Measurements from ENCODE around the gene SMARCB1. TPM values are rescaled to one million over a fixed set of nuclear protein-coding genes. Genes with fewer than 3 reads are reported as not detected.

Gene SMARCB1
- total RNA-seq, 4 donors from 2014 or later: 33.7 to 61.3 (median 54.7) TPM

DNA sequence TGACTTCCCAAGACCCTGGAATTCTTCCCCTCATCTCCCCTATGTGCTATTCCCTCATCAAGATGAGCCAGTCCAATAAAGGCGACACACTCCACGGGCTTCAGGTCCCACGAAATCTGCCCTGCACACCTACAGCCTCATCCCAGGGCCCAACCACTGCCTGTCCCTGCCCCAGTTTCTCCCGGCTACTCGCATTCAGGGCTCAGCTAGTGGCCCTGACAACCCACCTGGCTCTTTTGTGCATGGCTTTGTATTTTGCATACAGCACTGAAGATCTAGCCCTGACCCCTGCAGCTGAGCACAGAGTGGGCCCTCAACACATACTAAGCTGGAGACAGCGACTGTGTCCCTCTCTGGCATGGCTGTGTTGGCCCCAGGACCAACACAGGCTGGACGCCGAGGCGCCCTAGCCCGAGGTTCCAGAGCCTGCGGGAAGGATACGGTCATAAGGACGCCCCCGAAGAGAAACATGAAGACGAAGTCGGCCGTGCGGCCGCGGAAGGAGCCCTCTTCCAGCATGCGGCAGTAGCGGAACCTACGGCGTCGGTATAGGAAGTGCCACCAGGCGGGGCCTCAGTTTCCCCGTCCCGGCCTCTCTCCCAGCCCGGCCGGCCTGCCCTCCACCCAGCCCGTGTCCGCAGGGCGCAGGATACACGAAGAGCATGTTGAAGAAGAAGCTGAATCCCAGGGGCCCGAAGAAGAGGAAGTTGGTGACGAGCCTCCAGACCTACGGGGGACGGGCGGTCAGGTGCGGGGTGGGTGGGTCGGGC lies 51.3 kb downstream of the SMARCB1 start:
- H3K36me3 ChIP-seq: peaks cover 0 to 16% (median 3%) of the 10 kb centered on the region in 4 donors
- H3K9me3 ChIP-seq: no peaks in the 10 kb centered on the region
- WGBS, 2 donors (ENCODE audit: low coverage in 1 of 2): 44 to 100% methylated on average over 2 to 41 of the region's 41 CpGs
- in situ Hi-C loops (cut with MboI; ENCODE audit: low pct_ligation_motif_present in 1 of 4, low pct_unique_long_range_greater_than_20kb in 1 of 4, low sequenced_read_pairs in 3 of 4) (loop anchor here in 1 of 4 donors (25.0 kb wide), 1 partner anchor 301 kb away; no protein-coding TSS in a partner anchor), intact Hi-C loops (cut with DNase I; ENCODE audit: low total_unique reads) (no loop called here)
- peaks cover 13 to 18% (median 16%) of the 10 kb centered on the region in 4 donors for H3K4me1 ChIP-seq
- no peak for TF ChIP-seq EP300 (IDR thresholded peaks at IDR 0.05; ENCODE audit: low read depth)
- TF ChIP-seq POLR2AphosphoS5 (IDR thresholded peaks at IDR 0.05): no peak
- TF ChIP-seq POLR2A (IDR thresholded peaks at IDR 0.05): no peak
- TF ChIP-seq, protein P1, sequence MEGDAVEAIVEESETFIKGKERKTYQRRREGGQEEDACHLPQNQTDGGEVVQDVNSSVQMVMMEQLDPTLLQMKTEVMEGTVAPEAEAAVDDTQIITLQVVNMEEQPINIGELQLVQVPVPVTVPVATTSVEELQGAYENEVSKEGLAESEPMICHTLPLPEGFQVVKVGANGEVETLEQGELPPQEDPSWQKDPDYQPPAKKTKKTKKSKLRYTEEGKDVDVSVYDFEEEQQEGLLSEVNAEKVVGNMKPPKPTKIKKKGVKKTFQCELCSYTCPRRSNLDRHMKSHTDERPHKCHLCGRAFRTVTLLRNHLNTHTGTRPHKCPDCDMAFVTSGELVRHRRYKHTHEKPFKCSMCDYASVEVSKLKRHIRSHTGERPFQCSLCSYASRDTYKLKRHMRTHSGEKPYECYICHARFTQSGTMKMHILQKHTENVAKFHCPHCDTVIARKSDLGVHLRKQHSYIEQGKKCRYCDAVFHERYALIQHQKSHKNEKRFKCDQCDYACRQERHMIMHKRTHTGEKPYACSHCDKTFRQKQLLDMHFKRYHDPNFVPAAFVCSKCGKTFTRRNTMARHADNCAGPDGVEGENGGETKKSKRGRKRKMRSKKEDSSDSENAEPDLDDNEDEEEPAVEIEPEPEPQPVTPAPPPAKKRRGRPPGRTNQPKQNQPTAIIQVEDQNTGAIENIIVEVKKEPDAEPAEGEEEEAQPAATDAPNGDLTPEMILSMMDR (IDR thresholded peaks at IDR 0.05): no peak
- H3K27me3 ChIP-seq: no peaks in the 10 kb centered on the region
- H3K4me3 ChIP-seq: peak overlapping the region in 3 of 4 donors; percentile 31 to 57 (median 33)
- peak overlapping the region; percentile 7 to 69 (median 38) for H3K27ac ChIP-seq
- DNase-seq: no peak

DNA sequence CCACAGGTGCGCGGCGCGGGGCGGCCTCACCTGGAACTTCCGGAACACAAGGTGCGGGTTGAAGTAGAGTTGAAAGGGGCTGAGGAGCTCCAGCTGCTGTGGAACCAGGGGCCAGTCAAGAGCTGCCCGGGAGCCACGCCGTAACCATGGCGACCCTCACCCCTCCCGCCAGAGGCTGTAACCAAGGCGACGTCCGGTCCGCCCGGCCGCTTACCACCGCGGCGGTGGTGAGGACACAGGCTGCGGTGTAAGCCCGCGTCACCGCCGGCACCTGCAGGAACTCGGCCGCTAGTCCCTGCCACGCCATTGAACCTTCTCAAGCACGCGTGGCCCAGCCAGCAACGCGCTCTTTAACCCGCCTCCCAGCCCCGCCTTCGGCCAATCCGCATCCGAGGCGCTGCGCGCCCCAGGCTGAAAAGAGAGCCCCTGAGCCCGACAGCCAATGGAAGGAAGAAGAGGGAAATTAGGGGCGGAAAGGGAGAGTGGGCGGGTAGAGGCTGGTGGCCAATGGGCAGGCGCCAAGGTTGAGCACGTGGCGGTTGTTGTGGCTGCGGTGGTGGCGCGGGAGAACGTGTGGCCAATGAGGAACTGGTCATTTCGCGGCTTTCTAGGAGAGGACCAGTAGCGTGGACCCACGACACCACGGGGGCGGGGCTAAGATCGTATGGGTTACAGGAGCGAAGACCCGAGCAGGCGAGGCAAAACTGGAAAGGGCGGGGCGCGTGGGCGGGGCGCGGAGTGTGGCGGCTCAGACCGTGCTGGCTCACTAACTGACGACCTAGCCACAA lies 52.1 kb downstream of the SMARCB1 start, which contains the start of gene DERL3:
TSS of gene DERL3 (minus strand) at position 326 of the 788 bp plus-strand sequence. CDS start at position 307, 19 bp downstream.
- intact Hi-C loops (cut with DNase I; ENCODE audit: low total_unique reads) (no loop called here), in situ Hi-C loops (cut with MboI; ENCODE audit: low pct_ligation_motif_present in 1 of 4, low pct_unique_long_range_greater_than_20kb in 1 of 4, low sequenced_read_pairs in 3 of 4) (loop anchor here in 1 of 4 donors (25.0 kb wide), 1 partner anchor 302 kb away; no protein-coding TSS in a partner anchor)
- peaks cover 13 to 18% (median 16%) of the 10 kb centered on the region in 4 donors for H3K4me1 ChIP-seq
- no peaks in the 10 kb centered on the region for H3K27me3 ChIP-seq
- TF ChIP-seq, protein P1 (IDR thresholded peaks at IDR 0.05): no peak
- peak in 1 of 3 donors; percentile 16 for TF ChIP-seq POLR2AphosphoS5 (IDR thresholded peaks at IDR 0.05)
- TF ChIP-seq EP300 (IDR thresholded peaks at IDR 0.05; ENCODE audit: low read depth): no peak
- no peak for TF ChIP-seq POLR2A (IDR thresholded peaks at IDR 0.05)
- H3K27ac ChIP-seq: peak within 1 kb of the TSS; percentile 7 to 69 (median 40)
- H3K36me3 ChIP-seq: peaks cover 0 to 10% (median 0%) of the 10 kb centered on the region in 4 donors
- peak; percentile 99 for DNase-seq
- WGBS, 2 donors (ENCODE audit: low coverage in 1 of 2): 1% methylated on average over 69 of the region's 70 CpGs; no CpG with 5 or more reads in 1 of the 2 donors
- no peaks in the 10 kb centered on the region for H3K9me3 ChIP-seq
- peak within 1 kb of the TSS in 3 of 4 donors; percentile 31 to 57 (median 33) for H3K4me3 ChIP-seq

DNA sequence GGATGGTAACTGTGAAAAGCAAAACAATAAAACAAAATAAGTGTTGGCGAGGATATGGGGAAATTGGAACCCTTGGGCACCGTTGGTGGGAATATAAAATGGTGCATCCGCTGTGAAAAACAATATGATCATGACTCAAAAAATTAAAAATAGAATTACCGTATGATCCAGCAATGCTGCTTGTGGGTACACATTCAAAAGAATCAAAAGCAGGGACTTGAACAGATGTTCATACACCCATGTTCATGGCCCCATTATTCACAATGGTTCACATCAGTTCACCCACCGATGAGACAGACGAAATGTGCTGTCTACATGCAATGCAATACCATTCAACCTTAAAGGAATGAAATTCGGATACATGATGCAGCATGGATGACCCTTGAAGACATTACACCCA lies 53.3 kb downstream of the SMARCB1 start:
- intact Hi-C loops (cut with DNase I; ENCODE audit: low total_unique reads): no loop called here
- Histone ChIP-seq H3K36me3 (no peaks in the 10 kb centered on the region), H3K4me3 (no peak overlapping the region), H3K4me1 (peaks cover 13 to 25% (median 17%) of the 10 kb centered on the region in 4 donors), H3K27me3 (no peaks in the 10 kb centered on the region), H3K27ac (peak overlapping the region in 1 of 4 donors; percentile 64), H3K9me3 (no peaks in the 10 kb centered on the region)
- no peak for DNase-seq
- in situ Hi-C loops (cut with MboI; ENCODE audit: low pct_ligation_motif_present in 1 of 4, low pct_unique_long_range_greater_than_20kb in 1 of 4, low sequenced_read_pairs in 3 of 4): loop anchor here in 2 of 4 donors (10.0 to 25.0 kb wide), 2 partner anchors 55 to 303 kb away; partner anchors contain the start of gene SMARCB1 (in 2 of the 2)
- WGBS, 2 donors (ENCODE audit: low coverage in 1 of 2): 80 to 87% methylated on average over 2 to 7 of the region's 7 CpGs
- TF ChIP-seq POLR2AphosphoS5 (IDR thresholded peaks at IDR 0.05) (no peak), EP300 (IDR thresholded peaks at IDR 0.05; ENCODE audit: low read depth) (no peak), POLR2A (IDR thresholded peaks at IDR 0.05) (no peak)
- TF ChIP-seq, protein P1 (IDR thresholded peaks at IDR 0.05): no peak

Measured in transverse colon (tissue), 4 donors.